ENCODE measurements around the gene PRIM2.
"Not testable (repeated sequence)": the region's sequence is repeated elsewhere in the genome, so short reads cannot be mapped to it uniquely, and the experiment has no call there.

Gene PRIM2

DNA sequence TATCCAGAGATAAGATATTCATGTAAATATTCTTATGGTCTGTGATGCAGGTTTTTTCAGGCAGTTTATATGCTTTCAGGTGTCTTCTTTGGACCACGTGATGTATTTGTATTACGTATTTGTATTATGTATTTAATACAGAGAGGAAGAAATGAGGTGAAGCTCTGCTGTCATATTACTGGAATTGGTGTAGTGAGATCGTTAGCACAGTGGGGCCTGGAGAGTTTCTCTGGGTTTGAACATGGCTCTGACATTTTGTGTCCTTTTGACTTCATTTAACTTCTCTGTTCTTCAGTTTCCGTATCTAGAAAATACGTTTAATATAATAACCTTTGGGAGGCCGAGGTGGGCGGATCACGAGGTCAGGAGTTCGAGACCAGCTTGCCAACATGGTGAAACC, 1.6 kb upstream of the PRIM2 start:
- H3K4me3 Mint-ChIP-seq, result no peak overlapping the region
- H3K27me3 Mint-ChIP-seq, result no peaks in the 10 kb centered on the region
- peaks cover 21% of the 10 kb centered on the region for H3K36me3 Mint-ChIP-seq (ENCODE audit: low read depth)
- no peaks in the 10 kb centered on the region for H3K9me3 Mint-ChIP-seq
- H3K4me1 Mint-ChIP-seq (ENCODE audit: low read depth), result peaks cover 34% of the 10 kb centered on the region
- no peak overlapping the region for H3K27ac Mint-ChIP-seq

DNA sequence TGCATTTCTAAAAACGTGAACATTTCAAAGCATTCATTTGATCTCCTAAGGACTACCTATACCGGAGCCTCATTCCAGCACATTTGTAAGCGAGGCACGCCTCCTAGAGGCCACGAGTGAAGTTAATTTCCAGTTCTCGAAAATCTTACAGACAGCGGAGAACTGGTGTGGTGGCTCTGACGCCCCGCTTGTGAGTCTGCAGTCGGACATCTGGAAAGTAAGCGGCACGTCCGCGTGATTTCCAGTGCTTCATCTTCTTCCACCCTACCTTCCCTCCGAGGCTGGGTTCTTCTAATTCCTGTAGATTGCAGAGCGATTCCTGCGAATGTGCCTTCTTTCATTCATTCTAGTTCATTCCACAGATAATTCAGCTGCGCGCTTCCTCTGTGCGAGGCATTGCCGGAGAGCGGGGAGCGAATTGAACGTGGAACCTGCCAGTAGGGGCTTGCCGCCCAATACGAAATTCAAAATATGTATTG, 810 bp upstream of the PRIM2 start:
- peak overlapping the region; percentile 100 for H3K4me3 Mint-ChIP-seq
- peaks cover 29% of the 10 kb centered on the region for H3K36me3 Mint-ChIP-seq (ENCODE audit: low read depth)
- peak overlapping the region; percentile 98 for H3K27ac Mint-ChIP-seq
- H3K4me1 Mint-ChIP-seq (ENCODE audit: low read depth), result peaks cover 34% of the 10 kb centered on the region
- no peaks in the 10 kb centered on the region for H3K27me3 Mint-ChIP-seq
- no peaks in the 10 kb centered on the region for H3K9me3 Mint-ChIP-seq

DNA sequence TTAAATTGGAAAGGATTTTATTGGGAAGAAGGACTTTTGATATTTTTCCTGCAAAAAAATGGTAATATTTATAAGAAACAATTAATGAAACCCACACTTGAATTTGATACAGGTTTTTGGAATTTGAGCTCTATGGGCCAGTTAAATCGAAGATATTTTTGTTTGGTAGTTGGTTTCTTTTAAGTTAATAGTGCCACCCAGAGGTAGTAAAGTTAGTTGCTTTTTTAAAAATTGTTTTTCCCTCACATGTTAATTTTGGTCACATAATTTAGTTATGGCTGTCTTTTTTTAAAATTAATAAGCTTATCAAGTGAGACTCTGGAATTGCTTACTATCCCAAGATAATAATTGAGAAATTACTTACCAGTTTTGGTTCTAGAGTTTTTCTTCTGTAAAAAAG, 7.1 kb downstream of the PRIM2 start:
- H3K27ac Mint-ChIP-seq, result no peak overlapping the region
- H3K36me3 Mint-ChIP-seq (ENCODE audit: low read depth), result peaks cover 88% of the 10 kb centered on the region
- peaks cover 13% of the 10 kb centered on the region for H3K9me3 Mint-ChIP-seq

DNA sequence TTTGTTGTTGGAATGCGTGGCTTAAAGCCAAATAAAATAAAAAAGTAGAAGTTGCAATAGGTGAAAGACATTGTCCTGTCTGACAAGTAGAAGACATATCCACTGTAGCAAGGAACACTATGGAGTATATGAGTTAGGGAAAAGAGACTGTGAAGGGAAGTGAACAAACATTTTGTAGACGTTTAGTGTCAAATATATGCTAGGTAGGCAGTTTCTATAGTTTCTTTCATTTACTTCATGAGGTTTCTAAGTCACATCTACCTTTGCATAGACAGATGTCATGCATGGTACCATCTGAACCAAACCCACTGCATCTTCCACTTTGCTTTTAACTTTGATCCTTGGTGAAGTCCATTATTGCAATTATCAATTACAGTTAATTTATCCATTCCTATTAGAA, 9.9 kb downstream of the PRIM2 start:
- H3K27ac Mint-ChIP-seq, result no peak overlapping the region
- H3K4me3 Mint-ChIP-seq, result no peak overlapping the region
- peaks cover 88% of the 10 kb centered on the region for H3K36me3 Mint-ChIP-seq (ENCODE audit: low read depth)

More for the DNA sequence above, 7.1 kb downstream of the PRIM2 start:
- Mint-ChIP-seq H3K27me3 (no peaks in the 10 kb centered on the region), H3K4me1 (ENCODE audit: low read depth) (peaks cover 10% of the 10 kb centered on the region), H3K4me3 (no peak overlapping the region)

DNA sequence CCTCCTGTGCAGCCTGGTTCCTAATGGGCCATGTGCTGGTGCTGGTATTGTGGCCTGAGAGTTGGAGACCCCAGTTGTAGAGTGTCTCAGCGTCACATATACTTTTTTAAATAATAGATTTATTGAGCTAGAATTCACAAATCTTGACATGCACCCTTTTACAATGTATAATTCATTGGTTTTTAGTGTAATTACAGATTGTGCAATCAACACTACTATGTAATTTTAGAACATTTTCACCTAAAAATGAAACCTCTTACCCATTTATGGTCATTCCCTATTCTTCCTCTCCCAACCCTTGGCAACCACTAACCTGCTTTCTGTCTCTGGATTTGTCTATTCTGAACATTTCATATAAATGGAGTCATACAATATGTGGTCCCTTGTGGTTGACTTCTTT, 10.6 kb downstream of the PRIM2 start:
- Mint-ChIP-seq H3K4me1 (ENCODE audit: low read depth) (no peaks in the 10 kb centered on the region), H3K27me3 (no peaks in the 10 kb centered on the region), H3K36me3 (ENCODE audit: low read depth) (peaks cover 88% of the 10 kb centered on the region), H3K9me3 (peaks cover 21% of the 10 kb centered on the region), H3K27ac (no peak overlapping the region), H3K4me3 (no peak overlapping the region)

More for the DNA sequence above, 9.9 kb downstream of the PRIM2 start:
- Mint-ChIP-seq H3K27me3 (no peaks in the 10 kb centered on the region), H3K4me1 (ENCODE audit: low read depth) (no peaks in the 10 kb centered on the region), H3K9me3 (peaks cover 16% of the 10 kb centered on the region)

DNA sequence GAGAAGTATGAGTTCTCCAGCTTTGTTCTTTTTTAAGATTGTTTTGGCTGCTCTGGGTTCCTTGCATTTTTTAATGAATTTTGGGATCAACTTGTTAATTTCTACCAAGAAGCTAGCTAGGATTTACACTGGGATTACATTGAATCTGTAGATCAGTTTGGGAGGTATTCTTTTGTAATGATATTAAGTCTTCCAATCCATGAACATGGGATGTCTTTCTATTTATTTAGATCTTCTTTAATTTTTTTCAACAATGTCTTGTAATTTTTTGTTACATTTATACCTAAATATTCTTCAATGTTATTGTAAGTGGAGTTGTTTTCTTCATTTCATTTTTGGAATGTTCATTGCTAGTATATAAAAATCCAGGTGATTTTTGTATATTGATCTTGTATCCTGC, 12.5 kb downstream of the PRIM2 start:
- peaks cover 25% of the 10 kb centered on the region for H3K9me3 Mint-ChIP-seq
- no peak overlapping the region for H3K27ac Mint-ChIP-seq
- no peaks in the 10 kb centered on the region for H3K4me1 Mint-ChIP-seq (ENCODE audit: low read depth)
- H3K27me3 Mint-ChIP-seq, result no peaks in the 10 kb centered on the region
- peaks cover 94% of the 10 kb centered on the region for H3K36me3 Mint-ChIP-seq (ENCODE audit: low read depth)
- H3K4me3 Mint-ChIP-seq, result no peak overlapping the region

DNA sequence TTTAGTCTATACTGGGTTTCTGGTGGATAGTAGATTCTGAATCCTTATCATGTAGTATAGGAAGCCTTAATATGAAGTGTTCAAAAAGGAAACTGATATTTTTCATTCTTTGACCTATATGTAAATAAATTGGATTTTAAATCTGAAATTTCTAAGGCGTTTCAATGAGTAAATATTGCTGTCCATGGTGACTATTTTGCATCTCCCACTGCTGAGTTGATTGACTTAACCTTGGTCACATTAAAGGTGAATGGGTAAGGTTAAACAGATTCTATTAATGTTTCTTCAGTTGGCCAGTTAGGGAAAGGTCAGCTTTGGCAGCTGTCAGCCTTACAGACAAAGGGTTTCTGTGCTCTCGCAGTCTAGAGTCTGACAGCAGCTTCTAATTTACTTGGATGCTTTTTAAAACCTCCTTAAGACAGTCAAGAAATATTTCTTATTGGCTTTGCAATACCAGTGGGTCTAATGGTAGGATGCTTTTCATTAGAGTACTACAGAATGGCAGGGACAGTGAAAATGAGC, 24.8 kb downstream of the PRIM2 start:
- Mint-ChIP-seq H3K36me3 (ENCODE audit: low read depth) (peaks cover 14% of the 10 kb centered on the region), H3K27ac (no peak overlapping the region), H3K4me3 (no peak overlapping the region), H3K4me1 (ENCODE audit: low read depth) (peaks cover 13% of the 10 kb centered on the region), H3K27me3 (no peaks in the 10 kb centered on the region), H3K9me3 (peaks cover 4% of the 10 kb centered on the region)

DNA sequence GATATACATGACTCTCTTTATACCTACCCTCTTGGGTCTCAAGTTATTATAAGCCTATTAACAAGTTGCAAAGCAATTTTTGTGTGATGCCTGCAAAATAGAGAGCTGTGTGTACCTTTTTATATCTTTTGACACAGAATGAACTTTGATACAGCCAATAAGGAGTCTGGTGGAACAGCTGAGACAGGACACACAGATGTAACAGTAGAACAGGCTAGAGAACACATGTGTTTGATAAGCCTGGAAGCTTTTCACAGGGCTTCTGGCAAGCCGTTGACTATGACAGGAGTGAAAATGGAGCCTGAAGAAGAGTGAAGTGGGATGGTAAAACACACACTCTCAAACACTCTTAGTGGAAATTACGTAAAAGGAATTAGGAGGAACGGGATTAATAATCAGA, 25.9 kb downstream of the PRIM2 start:
- H3K9me3 Mint-ChIP-seq, H3K4me3 Mint-ChIP-seq, H3K27me3 Mint-ChIP-seq, H3K27ac Mint-ChIP-seq: not testable (repeated sequence)
- H3K4me1 Mint-ChIP-seq (ENCODE audit: low read depth), result peaks cover 21% of the 10 kb centered on the region
- peaks cover 11% of the 10 kb centered on the region for H3K36me3 Mint-ChIP-seq (ENCODE audit: low read depth)

DNA sequence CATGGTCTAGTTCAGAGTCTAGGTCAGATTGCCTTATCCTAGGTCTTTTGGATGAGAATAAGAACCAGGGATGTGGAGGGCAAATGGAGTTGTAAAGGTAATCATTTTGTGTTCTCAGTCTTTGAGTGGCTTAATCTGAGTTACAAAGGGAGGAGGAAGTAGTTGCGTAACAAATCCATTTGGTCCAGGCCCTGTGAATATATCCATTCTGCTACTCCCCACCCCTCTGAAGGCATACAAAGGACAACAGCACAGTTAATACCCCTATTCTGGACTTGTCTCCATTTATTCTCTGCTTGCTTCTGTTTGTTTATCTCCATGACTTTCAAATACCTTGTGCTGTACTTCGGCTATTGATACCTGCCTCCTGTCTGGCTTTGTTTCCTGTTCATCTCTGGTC, 29.3 kb downstream of the PRIM2 start:
- H3K27ac Mint-ChIP-seq, H3K4me3 Mint-ChIP-seq, H3K27me3 Mint-ChIP-seq, H3K9me3 Mint-ChIP-seq: not testable (repeated sequence)
- Mint-ChIP-seq H3K36me3 (ENCODE audit: low read depth) (peaks cover 21% of the 10 kb centered on the region), H3K4me1 (ENCODE audit: low read depth) (peaks cover 34% of the 10 kb centered on the region)

DNA sequence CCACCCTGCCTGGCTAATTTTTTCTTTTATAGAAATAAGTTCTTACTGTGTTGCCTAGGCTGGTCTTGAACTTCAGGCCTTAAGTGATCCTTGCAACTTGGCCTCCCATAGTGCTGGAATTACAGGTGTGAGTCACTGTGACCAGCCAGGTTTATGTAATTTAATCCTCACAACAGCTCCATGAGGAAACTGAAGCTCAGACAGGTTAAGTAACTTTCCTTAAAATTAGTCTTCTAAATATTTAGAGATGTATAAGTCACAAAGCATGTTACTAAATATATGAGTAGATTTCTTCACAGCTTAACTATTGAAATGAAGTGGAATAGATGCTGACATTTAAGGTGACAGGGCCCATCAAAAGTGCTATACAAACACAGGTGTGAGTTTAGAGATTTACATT, 30.2 kb downstream of the PRIM2 start:
- H3K27ac Mint-ChIP-seq, H3K9me3 Mint-ChIP-seq, H3K27me3 Mint-ChIP-seq, H3K4me3 Mint-ChIP-seq: not testable (repeated sequence)
- Mint-ChIP-seq H3K36me3 (ENCODE audit: low read depth) (peaks cover 21% of the 10 kb centered on the region), H3K4me1 (ENCODE audit: low read depth) (peaks cover 34% of the 10 kb centered on the region)

DNA sequence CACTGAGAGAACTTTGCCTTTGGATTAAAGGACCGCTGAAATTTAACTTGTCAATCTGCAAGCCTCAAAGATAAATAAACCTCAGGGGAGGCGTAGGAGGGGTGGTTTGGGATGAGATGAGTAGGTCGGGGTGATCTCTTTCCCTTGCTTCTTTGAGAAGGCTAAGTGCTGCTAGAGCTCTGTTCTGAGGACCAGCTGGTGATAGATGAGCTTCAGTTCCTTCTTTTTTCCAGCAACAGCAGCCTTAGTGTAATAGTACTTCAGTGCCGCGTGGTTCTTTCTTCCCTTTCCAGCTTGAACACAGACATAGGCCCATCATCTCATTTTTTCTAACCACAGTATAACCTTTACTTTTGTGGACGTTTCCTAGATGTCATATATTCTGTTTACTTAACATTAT, 33.0 kb downstream of the PRIM2 start:
- not testable (repeated sequence) for H3K27me3 Mint-ChIP-seq, H3K27ac Mint-ChIP-seq, H3K4me3 Mint-ChIP-seq, H3K9me3 Mint-ChIP-seq
- H3K4me1 Mint-ChIP-seq (ENCODE audit: low read depth), result peaks cover 27% of the 10 kb centered on the region
- peaks cover 15% of the 10 kb centered on the region for H3K36me3 Mint-ChIP-seq (ENCODE audit: low read depth)

DNA sequence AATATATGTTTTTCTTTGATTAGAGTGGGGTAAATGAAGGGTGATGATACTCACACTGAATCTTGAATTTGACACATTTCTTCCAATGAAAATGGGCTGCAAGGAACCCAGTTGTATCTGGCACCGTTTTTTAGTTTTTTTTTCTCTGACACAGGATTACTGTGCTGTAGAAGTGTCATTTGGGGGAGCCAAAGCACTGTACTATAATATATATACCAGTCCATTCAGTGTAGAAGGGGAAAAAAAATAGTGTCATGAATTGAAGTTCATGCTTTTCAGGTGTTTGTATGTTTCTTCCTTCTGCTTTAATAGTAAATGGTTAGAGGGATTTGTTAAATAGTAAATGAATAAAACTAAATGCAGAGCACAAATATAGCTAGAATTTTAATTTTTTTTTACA, 35.2 kb downstream of the PRIM2 start:
- peaks cover 24% of the 10 kb centered on the region for H3K36me3 Mint-ChIP-seq (ENCODE audit: low read depth)
- H3K4me3 Mint-ChIP-seq, H3K9me3 Mint-ChIP-seq, H3K27ac Mint-ChIP-seq, H3K27me3 Mint-ChIP-seq: not testable (repeated sequence)
- peaks cover 29% of the 10 kb centered on the region for H3K4me1 Mint-ChIP-seq (ENCODE audit: low read depth)

DNA sequence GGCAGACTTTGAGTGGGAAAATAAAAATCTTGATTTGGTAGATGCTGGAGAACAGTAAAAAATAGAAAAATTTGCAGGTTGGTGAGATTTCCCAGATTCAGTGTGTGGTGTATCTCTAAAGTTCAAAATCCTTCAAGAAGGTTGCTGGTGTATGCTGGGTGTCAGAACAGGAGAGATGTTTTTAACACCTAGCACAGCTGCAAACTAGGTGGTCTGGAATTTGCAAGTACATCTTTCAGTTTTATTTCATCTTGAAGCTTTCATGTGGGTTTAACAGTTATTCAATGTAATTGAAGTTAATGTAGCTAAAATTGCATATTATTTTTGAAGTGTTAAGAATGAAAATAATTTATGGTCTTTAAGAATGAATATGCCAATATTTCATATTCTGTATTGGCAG, 40.9 kb downstream of the PRIM2 start:
- Mint-ChIP-seq H3K4me1 (ENCODE audit: low read depth) (peaks cover 14% of the 10 kb centered on the region), H3K36me3 (ENCODE audit: low read depth) (peaks cover 23% of the 10 kb centered on the region)
- not testable (repeated sequence) for H3K9me3 Mint-ChIP-seq, H3K27me3 Mint-ChIP-seq, H3K4me3 Mint-ChIP-seq, H3K27ac Mint-ChIP-seq

DNA sequence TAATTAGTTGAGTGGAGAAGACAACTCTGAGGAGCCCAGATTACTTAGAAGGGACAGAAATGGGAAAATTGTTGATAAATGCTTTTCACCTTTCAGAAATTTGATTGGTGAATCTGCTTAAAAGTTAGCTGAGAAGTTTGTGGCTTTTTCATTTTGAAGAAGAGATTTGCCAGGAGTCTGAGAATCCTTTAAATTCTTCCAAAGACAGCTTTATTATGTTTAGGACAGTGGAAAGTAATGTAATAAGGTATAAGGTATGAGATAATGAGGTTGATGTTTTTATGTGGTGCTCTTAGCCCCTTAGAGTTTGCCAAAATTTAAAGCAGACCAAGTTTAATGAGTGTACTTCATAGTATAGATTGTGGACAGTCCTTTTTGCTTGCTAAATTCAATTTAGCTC, 42.3 kb downstream of the PRIM2 start:
- Mint-ChIP-seq H3K4me1 (ENCODE audit: low read depth) (peaks cover 14% of the 10 kb centered on the region), H3K36me3 (ENCODE audit: low read depth) (peaks cover 17% of the 10 kb centered on the region)
- H3K4me3 Mint-ChIP-seq, H3K27ac Mint-ChIP-seq, H3K9me3 Mint-ChIP-seq, H3K27me3 Mint-ChIP-seq: not testable (repeated sequence)

DNA sequence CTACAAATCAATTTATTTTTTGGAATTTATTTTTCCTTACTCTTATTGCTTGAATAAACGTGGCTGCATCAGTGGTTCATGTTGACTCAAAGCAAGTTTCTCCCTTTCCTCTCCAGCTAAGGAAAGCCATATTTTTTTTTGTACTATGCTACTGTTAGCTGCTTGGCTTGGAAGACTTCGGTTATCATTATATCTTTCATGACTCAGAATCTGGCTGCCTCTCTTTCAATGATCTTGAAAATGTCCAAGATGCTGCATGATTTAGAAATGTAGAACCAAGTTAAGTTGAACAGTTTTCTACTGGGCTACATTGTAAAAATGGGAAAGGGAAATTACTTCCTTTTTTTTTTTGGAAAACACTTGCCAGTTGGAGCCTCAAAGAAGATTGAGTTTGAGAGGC, 44.9 kb downstream of the PRIM2 start:
- not testable (repeated sequence) for H3K4me3 Mint-ChIP-seq; H3K27me3 Mint-ChIP-seq; H3K4me1 Mint-ChIP-seq (ENCODE audit: low read depth); H3K9me3 Mint-ChIP-seq; H3K27ac Mint-ChIP-seq
- H3K36me3 Mint-ChIP-seq (ENCODE audit: low read depth), result peaks cover 18% of the 10 kb centered on the region

DNA sequence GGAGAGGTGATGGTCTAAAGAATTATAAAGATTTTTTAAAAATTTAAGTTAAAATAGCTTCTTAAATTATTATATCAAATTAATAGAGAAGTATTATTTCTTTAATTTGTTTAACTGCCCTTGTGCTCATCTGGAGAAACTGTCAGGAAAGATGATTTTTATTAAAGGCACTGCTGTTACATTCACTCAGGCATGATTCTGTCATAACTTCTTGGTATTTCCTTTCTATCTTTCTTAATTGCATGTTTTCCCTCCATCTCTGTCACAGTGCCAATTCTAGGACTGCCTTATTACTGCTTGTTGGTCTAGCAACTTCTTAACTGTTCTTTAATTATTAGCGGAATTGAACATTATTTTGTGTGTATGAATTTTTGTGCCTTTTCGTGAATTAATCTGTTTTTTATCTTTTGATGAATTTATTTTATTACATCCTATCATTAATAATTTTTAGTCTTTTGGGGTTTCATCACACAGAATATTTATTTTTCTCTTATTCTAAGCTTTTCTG, 47.7 kb downstream of the PRIM2 start:
- H3K36me3 Mint-ChIP-seq (ENCODE audit: low read depth), result peaks cover 22% of the 10 kb centered on the region
- not testable (repeated sequence) for H3K27ac Mint-ChIP-seq; H3K4me3 Mint-ChIP-seq; H3K9me3 Mint-ChIP-seq; H3K4me1 Mint-ChIP-seq (ENCODE audit: low read depth); H3K27me3 Mint-ChIP-seq

Data from stimulated activated naive CD8-positive, alpha-beta T cell treated with anti-CD3 and anti-CD28 coated beads, Interleukin-15, Interleukin-2, amounts not matched to agents 100 ng/mL and 50 ng/mL, for 24 hours (primary cell).